Caco-2 (cell line): ENCODE data around the gene RABGAP1L. TPM values are rescaled to one million over a fixed set of nuclear protein-coding genes. Genes with fewer than 3 reads are reported as not detected.

Source experiments
- BruUV-seq: library from RNA; stranded (reverse); fragments of 400-500 nt; replicated peaks from 2 replicates; lab custom pipeline; 2021; lab: Mats Ljungman, UMichigan
- CTCF ChIA-PET: fragments of 300-600 bp; sonication (Branson Sonifier 250); formaldehyde crosslinking; loops from one replicate; lab custom pipeline; 2022; ENCODE audit warnings: antibody characterized with exemption; lab: Charles Lee
- POLR2A ChIA-PET: fragments of 300-600 bp; sonication (Branson Sonifier 250); formaldehyde crosslinking; loops from one replicate; lab custom pipeline; 2022; ENCODE audit warnings: antibody characterized with exemption; lab: Charles Lee
- DNase-seq, 2 experiments: peaks; one replicate each; pipeline versions ENCODE4 v3.0.0 to v3.0.0-alpha.2; 2020 to 2022
- H3K27me3 ChIP-seq: replicated peaks from 2 replicates; pipeline ENCODE4 v1.6.0; 2011; ENCODE audit warnings: low read length; ENCODE audit not compliant: control insufficient read depth, insufficient read depth
- H3K36me3 ChIP-seq: 2 replicates; pipeline ENCODE4 v1.5.1; 2011; ENCODE audit warnings: low read length; ENCODE audit not compliant: control insufficient read depth, insufficient read depth
- H3K4me1 ChIP-seq: fragments of 250-450 bp; sonication (Bioruptor Pico); 2 replicates; pipeline ENCODE4 v1.5.1; 2020; ENCODE audit warnings: mild to moderate bottlenecking
- H3K4me3 ChIP-seq: 2 replicates; pipeline ENCODE4 v1.5.1; 2011; ENCODE audit warnings: low read depth, mild to moderate bottlenecking, control low read depth, low read length
- H3K9me3 ChIP-seq: fragments of 250-450 bp; sonication (Bioruptor Pico); 2 replicates; pipeline ENCODE4 v1.5.1; 2020; ENCODE audit warnings: mild to moderate bottlenecking, moderate library complexity
- H3K27ac Mint-ChIP-seq: one replicate; pipeline ENCODE4 v1.8.0; 2022; ENCODE audit warnings: mixed read lengths; ENCODE audit not compliant: unreplicated experiment
- H3K27me3 Mint-ChIP-seq: one replicate; pipeline ENCODE4 v1.8.0; 2022; ENCODE audit warnings: mixed read lengths; ENCODE audit not compliant: insufficient read depth, unreplicated experiment
- H3K36me3 Mint-ChIP-seq: one replicate; pipeline ENCODE4 v1.8.0; 2022; ENCODE audit warnings: mild to moderate bottlenecking, mixed read lengths; ENCODE audit not compliant: insufficient read depth, unreplicated experiment
- H3K4me1 Mint-ChIP-seq: one replicate; pipeline ENCODE4 v1.8.0; 2022; ENCODE audit warnings: low read depth, mixed read lengths; ENCODE audit not compliant: unreplicated experiment
- H3K4me3 Mint-ChIP-seq: one replicate; pipeline ENCODE4 v1.8.0; 2022; ENCODE audit warnings: mild to moderate bottlenecking, moderate library complexity, mixed read lengths; ENCODE audit not compliant: unreplicated experiment
- H3K9me3 Mint-ChIP-seq: one replicate; pipeline ENCODE4 v1.8.0; 2022; ENCODE audit warnings: mixed read lengths; ENCODE audit not compliant: unreplicated experiment
- CTCF ChIP-seq, 2 experiments: fragments of 200-600 bp in 1 of 2; IDR thresholded peaks; 1 replicate in 1 of 2; 2 replicates in 1 of 2; pipeline versions ENCODE4 v1.5.1 to v1.8.0; 2011 to 2022; ENCODE audit warnings: antibody characterized with exemption in 1 of 2, control low read depth in 1 of 2, inconsistent platforms in 1 of 2, low read depth in 1 of 2, low read length in 1 of 2, mild to moderate bottlenecking in 1 of 2, moderate library complexity in 1 of 2; ENCODE audit not compliant: insufficient read depth in 1 of 2, severe bottlenecking in 1 of 2, unreplicated experiment in 1 of 2
- intact Hi-C: fragments of 100-400 bp; cut with micrococcal nuclease; formaldehyde crosslinking; loops from one replicate; pipeline ENCODE4 v1.10.0; 2022; ENCODE audit not compliant: unreplicated experiment
- total RNA-seq: library from RNA; stranded (reverse); gene quantifications from 2 replicates; pipeline ENCODE4 v1.2.3, GENCODE V29; 2022

RABGAP1L gene
- total RNA-seq, 1 experiment from 2014 or later, result 20.3 TPM

DNA sequence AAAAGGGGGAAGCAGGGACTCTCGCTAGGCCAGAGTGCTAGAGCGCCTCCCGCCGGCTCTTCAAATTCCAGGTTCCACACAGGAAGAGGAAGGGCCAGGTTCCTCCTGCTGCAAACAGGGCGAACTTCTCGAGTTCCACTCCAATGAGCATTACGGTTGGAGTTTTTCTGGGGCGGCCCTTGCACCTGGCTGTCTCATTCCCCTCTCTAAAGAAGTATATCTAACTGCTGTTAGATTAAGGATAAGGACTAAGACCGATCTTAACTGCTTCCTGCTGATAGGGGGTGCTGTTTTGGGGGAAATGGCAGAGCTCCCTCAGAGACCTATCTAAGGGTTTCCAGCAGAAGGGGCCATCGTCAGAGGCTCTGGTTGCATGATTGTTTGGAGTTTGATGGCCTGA lies 138.0 kb downstream of the RABGAP1L start:
- Histone ChIP-seq H3K36me3 (no peaks in the 10 kb centered on the region; the same call in 1 of the 2 replicates), H3K9me3 (peaks cover 7% of the 10 kb centered on the region; the same call in 1 of the 2 replicates), H3K4me1 (no peaks in the 10 kb centered on the region), H3K27me3 (no peaks in the 10 kb centered on the region), H3K4me3 (no peak overlapping the region)
- ChIA-PET POLR2A (no interaction called here), CTCF (no interaction called here)
- Mint-ChIP-seq H3K27ac (no peak overlapping the region), H3K9me3 (peaks cover 13% of the 10 kb centered on the region), H3K4me3 (no peak overlapping the region), H3K27me3 (no peaks in the 10 kb centered on the region), H3K4me1 (no peaks in the 10 kb centered on the region), H3K36me3 (no peaks in the 10 kb centered on the region)
- intact Hi-C loops, result no loop called here
- no TSS peak for BruUV-seq
- no peak for DNase-seq
- TF ChIP-seq CTCF (IDR thresholded peaks at IDR 0.05; ENCODE audit: insufficient read depth in 1 of 2, low read depth in 1 of 2, low read length in 1 of 2, severe bottlenecking in 1 of 2, unreplicated experiment in 1 of 2), result no peak

- intact Hi-C loops, result no loop called here
- no peak for DNase-seq
- ChIA-PET POLR2A (no interaction called here), CTCF (no interaction called here)
- Mint-ChIP-seq H3K4me1 (no peaks in the 10 kb centered on the region), H3K27me3 (no peaks in the 10 kb centered on the region), H3K27ac (no peak overlapping the region), H3K36me3 (no peaks in the 10 kb centered on the region), H3K4me3 (no peak overlapping the region), H3K9me3 (peaks cover 13% of the 10 kb centered on the region)
- no peaks in the 10 kb centered on the region for H3K4me1 ChIP-seq
- BruUV-seq, result no TSS peak
- no peaks in the 10 kb centered on the region; the same call in 1 of the 2 replicates for H3K36me3 ChIP-seq
- H3K27me3 ChIP-seq, result no peaks in the 10 kb centered on the region
- TF ChIP-seq CTCF (IDR thresholded peaks at IDR 0.05; ENCODE audit: insufficient read depth in 1 of 2, low read depth in 1 of 2, low read length in 1 of 2, severe bottlenecking in 1 of 2, unreplicated experiment in 1 of 2), result no peak
- H3K4me3 ChIP-seq, result no peak overlapping the region
- H3K9me3 ChIP-seq, result peaks cover 7% of the 10 kb centered on the region; the same call in 1 of the 2 replicates
Observed at GRCh38 chr1:174301295-174302077, 142.2 kb downstream of the RABGAP1L start.

DNA sequence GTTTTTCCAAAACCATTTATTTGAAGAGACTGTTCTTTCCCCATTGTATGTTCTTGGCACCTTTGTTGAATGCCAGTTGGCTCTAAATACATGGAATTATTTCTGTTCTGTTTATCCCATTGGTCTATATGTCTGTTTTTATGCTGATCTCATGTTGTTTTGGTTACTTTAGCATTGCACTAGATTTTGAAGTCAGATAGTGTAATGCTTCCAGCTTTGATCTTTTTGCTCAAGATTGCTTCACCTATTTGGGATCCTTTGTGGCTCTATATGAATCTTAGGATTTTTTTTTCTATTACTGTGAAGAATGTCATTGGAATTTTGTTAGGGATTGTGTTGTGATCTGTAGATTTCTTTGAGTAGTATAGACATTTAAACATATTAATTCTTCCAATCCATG lies 149.3 kb downstream of the RABGAP1L start:
- Histone ChIP-seq H3K4me3 (no peak overlapping the region), H3K27me3 (no peaks in the 10 kb centered on the region), H3K4me1 (no peaks in the 10 kb centered on the region), H3K36me3 (no peaks in the 10 kb centered on the region), H3K9me3 (no peaks in the 10 kb centered on the region; the same call in 1 of the 2 replicates)
- Mint-ChIP-seq H3K27me3 (no peaks in the 10 kb centered on the region), H3K4me3 (no peak overlapping the region), H3K4me1 (no peaks in the 10 kb centered on the region), H3K9me3 (no peaks in the 10 kb centered on the region), H3K27ac (no peak overlapping the region), H3K36me3 (no peaks in the 10 kb centered on the region)
- BruUV-seq, result no TSS peak
- intact Hi-C loops, result no loop called here
- TF ChIP-seq CTCF (IDR thresholded peaks at IDR 0.05; ENCODE audit: insufficient read depth in 1 of 2, low read depth in 1 of 2, low read length in 1 of 2, severe bottlenecking in 1 of 2, unreplicated experiment in 1 of 2), result no peak
- CTCF ChIA-PET, result no interaction called here
- DNase-seq, result no peak
- POLR2A ChIA-PET, result no interaction called here
